CD14-positive monocyte (primary cell): ENCODE measurements around the gene CYP2S1. TPM values are rescaled to one million over a fixed set of nuclear protein-coding genes. Genes with fewer than 3 reads are reported as not detected.

ENCODE experiments used
- DNase-seq, 3 donors: peaks; one replicate each; pipeline ENCODE4 v3.0.0-alpha.2; 2011 to 2022
- H2AFZ ChIP-seq: 2 replicates; pipeline ENCODE4 v1.6.0; 2012; ENCODE audit warnings: mild to moderate bottlenecking, low read depth, low read length, inconsistent platforms; ENCODE audit not compliant: insufficient read depth, poor library complexity, severe bottlenecking
- H3K27ac ChIP-seq, 2 donors: 1 replicate in 1 of 2; 2 replicates in 1 of 2; pipeline ENCODE4 v1.5.1; 2012 to 2013; ENCODE audit warnings: low read length in 2 of 2, control low read depth in 1 of 2, inconsistent platforms in 1 of 2, low read depth in 1 of 2, mild to moderate bottlenecking in 1 of 2
- H3K27me3 ChIP-seq, 2 donors: one replicate each; pipeline versions ENCODE4 v1.6.0 to v1.6.1; 2011 to 2013; ENCODE audit warnings: low read length in 2 of 2; ENCODE audit not compliant: control insufficient read depth in 2 of 2, insufficient read depth in 2 of 2
- H3K36me3 ChIP-seq, 2 donors: replicated peaks in 1 of 2; 1 replicate in 1 of 2; 2 replicates in 1 of 2; pipeline versions ENCODE4 v1.5.1 to v1.6.1; 2012 to 2013; ENCODE audit warnings: low read length in 2 of 2, control low read depth in 1 of 2, inconsistent platforms in 1 of 2, mild to moderate bottlenecking in 1 of 2; ENCODE audit not compliant: insufficient read depth in 2 of 2, control insufficient read depth in 1 of 2
- H3K4me1 ChIP-seq, 2 donors: 1 replicate in 1 of 2; 2 replicates in 1 of 2; pipeline versions ENCODE4 v1.5.1 to v1.6.1; 2012 to 2013; ENCODE audit warnings: low read length in 2 of 2, control low read depth in 1 of 2, inconsistent platforms in 1 of 2, mild to moderate bottlenecking in 1 of 2, moderate library complexity in 1 of 2; ENCODE audit not compliant: insufficient read depth in 2 of 2, control insufficient read depth in 1 of 2
- H3K4me2 ChIP-seq: replicated peaks from 2 replicates; pipeline ENCODE3; 2012; ENCODE audit warnings: low read length, moderate library complexity, mild to moderate bottlenecking; ENCODE audit not compliant: poor library complexity, severe bottlenecking; ENCODE audit errors: extremely low read depth
- H3K4me3 ChIP-seq, 3 experiments: fragments of 200-600 bp in 1 of 3; sonication (generic) in 1 of 3; replicated peaks in 1 of 3; 1 replicate in 2 of 3; 2 replicates in 1 of 3; pipeline ENCODE4 v1.5.1; 2011 to 2013; ENCODE audit warnings: low read length in 3 of 3, mild to moderate bottlenecking in 3 of 3, control low read depth in 2 of 3, low read depth in 2 of 3, inconsistent platforms in 1 of 3, moderate library complexity in 1 of 3
- H3K79me2 ChIP-seq: 2 replicates; pipeline ENCODE4 v1.6.0; 2012; ENCODE audit warnings: mild to moderate bottlenecking, control low read depth, inconsistent platforms, low read length, moderate library complexity; ENCODE audit not compliant: insufficient read depth
- H3K9ac ChIP-seq: 2 replicates; pipeline ENCODE4 v1.6.0; 2017; ENCODE audit warnings: low read length, mild to moderate bottlenecking; ENCODE audit not compliant: insufficient read depth, poor library complexity, severe bottlenecking
- H3K9me3 ChIP-seq, 2 donors: replicated peaks in 1 of 2; 1 replicate in 1 of 2; 2 replicates in 1 of 2; pipeline versions ENCODE4 v1.5.1 to v1.6.1; 2012 to 2013; ENCODE audit warnings: low read length in 2 of 2, control low read depth in 1 of 2; ENCODE audit not compliant: control insufficient read depth in 1 of 2, insufficient read depth in 1 of 2
- H4K20me1 ChIP-seq: 2 replicates; pipeline ENCODE4 v1.6.0; 2012; ENCODE audit warnings: mild to moderate bottlenecking, low read length, control low read depth, moderate library complexity; ENCODE audit not compliant: insufficient read depth
- H3K27ac Mint-ChIP-seq, 7 donors: one replicate each; pipeline ENCODE4 v1.8.0; 2020; ENCODE audit warnings: mild to moderate bottlenecking in 7 of 7, mixed read lengths in 7 of 7, moderate library complexity in 6 of 7, inconsistent platforms in 2 of 7
- H3K27me3 Mint-ChIP-seq, 3 donors: one replicate each; pipeline ENCODE4 v1.8.0; 2021 to 2022; ENCODE audit warnings: low read depth in 3 of 3, mild to moderate bottlenecking in 3 of 3, mixed read lengths in 3 of 3, moderate library complexity in 3 of 3, inconsistent platforms in 1 of 3
- H3K36me3 Mint-ChIP-seq, 2 donors: one replicate each; pipeline ENCODE4 v1.8.0; 2020; ENCODE audit warnings: mixed read lengths in 2 of 2, inconsistent platforms in 1 of 2, mild to moderate bottlenecking in 1 of 2
- H3K4me1 Mint-ChIP-seq: one replicate; pipeline ENCODE4 v1.8.0; 2020; ENCODE audit warnings: mild to moderate bottlenecking, mixed read lengths
- H3K4me3 Mint-ChIP-seq, 2 donors: one replicate each; pipeline ENCODE4 v1.8.0; 2020; ENCODE audit warnings: mild to moderate bottlenecking in 2 of 2, mixed read lengths in 2 of 2, moderate library complexity in 1 of 2
- H3K9me3 Mint-ChIP-seq, 7 donors: one replicate each; pipeline ENCODE4 v1.8.0; 2020 to 2022; ENCODE audit warnings: mixed read lengths in 7 of 7, mild to moderate bottlenecking in 6 of 7, moderate library complexity in 6 of 7, inconsistent platforms in 2 of 7
- CTCF ChIP-seq: fragments of 200-600 bp; IDR thresholded peaks from one replicate; pipeline ENCODE4 v1.8.0; 2022; ENCODE audit warnings: antibody characterized with exemption, mild to moderate bottlenecking
- WGBS: methylation state at CpG from one replicate; pipeline ENCODE4 v1.1.5; 2013; ENCODE audit warnings: missing lambda C conversion rate; ENCODE audit not compliant: insufficient coverage; 5-methylcytosine and 5-hydroxymethylcytosine counted together
- intact Hi-C, 2 donors: fragments of 100-400 bp; cut with micrococcal nuclease; formaldehyde crosslinking; loops; one replicate each; pipeline versions ENCODE4 v1.15.0 to v1.15.1; 2023
- polyA plus RNA-seq, 3 donors: library from polyadenylated mRNA; depleted of rRNA in 1 of 3; unstranded in 2 of 3; stranded (reverse) in 1 of 3; fragments of 300-500 nt in 2 of 3; fragments of >200 nt in 1 of 3; fragmentation: Illumina TruSeq in 2 of 3; gene quantifications; 1 replicate in 2 of 3; 2 replicates in 1 of 3; pipeline ENCODE4 v1.2.3, GENCODE V29; 2012 to 2021

Gene CYP2S1
- polyA plus RNA-seq, 3 donors: 8.9 to 20.3 (median 10.3) TPM

GRCh38 chr19:41239363-41239762 lies 46.3 kb downstream of the CYP2S1 start:
- Histone ChIP-seq H3K79me2 (no peaks in the 10 kb centered on the region), H3K27ac (no peak overlapping the region), H3K36me3 (no peaks in the 10 kb centered on the region), H3K9me3 (no peaks in the 10 kb centered on the region), H3K27me3 (no peaks in the 10 kb centered on the region), H2AFZ (no peak overlapping the region), H3K4me1 (peaks cover 0 to under 1% of the 10 kb centered on the region in 2 donors), H3K4me3 (no peak overlapping the region), H3K4me2 (no peak overlapping the region), H4K20me1 (no peaks in the 10 kb centered on the region), H3K9ac (no peak overlapping the region)
- Mint-ChIP-seq H3K36me3 (no peaks in the 10 kb centered on the region), H3K9me3 (peaks cover 0 to 3% (median 0%) of the 10 kb centered on the region in 7 donors), H3K27me3 (peaks cover 0 to 6% (median 0%) of the 10 kb centered on the region in 3 donors), H3K4me3 (no peak overlapping the region), H3K4me1 (peaks cover under 1% of the 10 kb centered on the region), H3K27ac (no peak overlapping the region)
- intact Hi-C loops: no loop called here
- DNase-seq: no peak
- WGBS: 95% methylated on average over 9 of the region's 9 CpGs
- no peak for TF ChIP-seq CTCF

GRCh38 chr19:41239961-41240574 lies 47.0 kb downstream of the CYP2S1 start:
- H3K36me3 Mint-ChIP-seq: no peaks in the 10 kb centered on the region
- Histone ChIP-seq H3K9ac (no peak overlapping the region), H3K9me3 (no peaks in the 10 kb centered on the region), H3K36me3 (no peaks in the 10 kb centered on the region), H3K79me2 (no peaks in the 10 kb centered on the region), H4K20me1 (no peaks in the 10 kb centered on the region), H3K27me3 (no peaks in the 10 kb centered on the region), H3K4me1 (no peaks in the 10 kb centered on the region), H2AFZ (no peak overlapping the region), H3K4me2 (no peak overlapping the region), H3K27ac (no peak overlapping the region), H3K4me3 (no peak overlapping the region)
- H3K27me3 Mint-ChIP-seq: peaks cover 0 to 6% (median 0%) of the 10 kb centered on the region in 3 donors
- H3K9me3 Mint-ChIP-seq: peaks cover 0 to 3% (median 0%) of the 10 kb centered on the region in 7 donors
- TF ChIP-seq CTCF: no peak
- no peak for DNase-seq
- 93% methylated on average over 2 of the region's 2 CpGs for WGBS
- no peaks in the 10 kb centered on the region for H3K4me1 Mint-ChIP-seq
- H3K4me3 Mint-ChIP-seq: no peak overlapping the region
- intact Hi-C loops: no loop called here
- H3K27ac Mint-ChIP-seq: no peak overlapping the region
